Gastroesophageal sphincter (tissue), 3 donors: Measurements from ENCODE around the gene ICE1.

Experiments
- EP300 ChIP-seq: sonication (generic); formaldehyde crosslinking; IDR thresholded peaks from one replicate; pipeline ENCODE4 v1.6.1; 2017; ENCODE audit warnings: antibody characterized with exemption, mild to moderate bottlenecking
- POLR2A ChIP-seq, 2 donors: fragments of 450-650 bp; IDR thresholded peaks; one replicate each; pipeline ENCODE4 v1.6.1; 2017; ENCODE audit warnings: antibody characterized with exemption in 2 of 2, mild to moderate bottlenecking in 2 of 2, moderate library complexity in 1 of 2
- POLR2AphosphoS5 ChIP-seq: sonication (generic); formaldehyde crosslinking; IDR thresholded peaks from one replicate; pipeline ENCODE4 v1.6.1; 2017; ENCODE audit warnings: antibody characterized with exemption
- TF ChIP-seq, protein P1 (sequence below), 4 experiments: fragments of 200-600 bp in 2 of 4; fragments of 450-650 bp in 2 of 4; sonication (generic) in 1 of 4; IDR thresholded peaks; one replicate each; pipeline ENCODE4 v1.5.1; 2017 to 2019; ENCODE audit warnings: antibody characterized with exemption in 4 of 4, mild to moderate bottlenecking in 2 of 4, moderate library complexity in 2 of 4

DNA sequence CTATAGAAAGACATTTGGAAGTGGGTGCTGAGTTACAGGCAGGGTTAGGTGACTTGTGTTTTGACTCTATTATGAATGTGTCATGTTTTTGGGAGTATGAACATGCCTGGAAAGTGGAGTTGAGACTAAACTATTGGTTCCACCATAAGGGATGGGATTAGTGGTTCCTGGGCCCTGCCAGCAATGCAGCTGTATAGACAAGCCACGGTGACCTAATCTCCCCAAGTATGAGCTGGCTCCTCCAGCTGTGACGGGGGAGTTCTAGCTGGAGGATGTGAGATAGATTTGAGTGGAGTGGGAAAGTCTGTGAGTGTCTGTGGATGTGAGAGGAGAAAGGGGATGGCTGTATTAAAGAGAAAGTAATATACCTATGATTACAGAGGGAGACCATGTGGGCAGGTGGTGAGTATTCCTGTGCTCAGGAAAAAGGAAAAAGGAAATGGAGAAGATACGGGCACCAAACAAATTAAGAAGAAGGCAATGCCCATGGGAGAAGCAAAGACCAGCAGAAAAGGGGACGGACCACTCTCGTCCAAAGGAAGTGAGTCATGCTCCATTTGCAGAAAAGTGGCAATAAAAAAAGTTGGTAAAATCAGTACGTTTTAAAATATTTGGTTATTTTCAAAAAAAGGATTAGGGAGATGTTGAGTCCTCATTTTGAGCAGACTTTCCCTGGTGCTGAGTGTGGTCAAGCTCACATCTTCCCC lies 48.3 kb upstream of the ICE1 start:
- TF ChIP-seq, protein P1, sequence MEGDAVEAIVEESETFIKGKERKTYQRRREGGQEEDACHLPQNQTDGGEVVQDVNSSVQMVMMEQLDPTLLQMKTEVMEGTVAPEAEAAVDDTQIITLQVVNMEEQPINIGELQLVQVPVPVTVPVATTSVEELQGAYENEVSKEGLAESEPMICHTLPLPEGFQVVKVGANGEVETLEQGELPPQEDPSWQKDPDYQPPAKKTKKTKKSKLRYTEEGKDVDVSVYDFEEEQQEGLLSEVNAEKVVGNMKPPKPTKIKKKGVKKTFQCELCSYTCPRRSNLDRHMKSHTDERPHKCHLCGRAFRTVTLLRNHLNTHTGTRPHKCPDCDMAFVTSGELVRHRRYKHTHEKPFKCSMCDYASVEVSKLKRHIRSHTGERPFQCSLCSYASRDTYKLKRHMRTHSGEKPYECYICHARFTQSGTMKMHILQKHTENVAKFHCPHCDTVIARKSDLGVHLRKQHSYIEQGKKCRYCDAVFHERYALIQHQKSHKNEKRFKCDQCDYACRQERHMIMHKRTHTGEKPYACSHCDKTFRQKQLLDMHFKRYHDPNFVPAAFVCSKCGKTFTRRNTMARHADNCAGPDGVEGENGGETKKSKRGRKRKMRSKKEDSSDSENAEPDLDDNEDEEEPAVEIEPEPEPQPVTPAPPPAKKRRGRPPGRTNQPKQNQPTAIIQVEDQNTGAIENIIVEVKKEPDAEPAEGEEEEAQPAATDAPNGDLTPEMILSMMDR (IDR thresholded peaks at IDR 0.05) = no peak
- TF ChIP-seq POLR2A (IDR thresholded peaks at IDR 0.05) (no peak), POLR2AphosphoS5 (no peak), EP300 (no peak)
